Gastrocnemius medialis (tissue), 4 donors: ENCODE results near the gene TF. TPM values are rescaled to one million over a fixed set of nuclear protein-coding genes. Genes with fewer than 3 reads are reported as not detected.

ENCODE experiments used
- ATAC-seq, 2 donors: fragments of 150-250 bp; one replicate each; pipeline ENCODE4 v1.9.1; 2016
- DNase-seq, 2 donors: peaks; one replicate each; pipeline ENCODE4 v3.0.0-alpha.2; 2019
- H3K27ac ChIP-seq, 4 donors: fragments of 200-600 bp; sonication (generic); 1 replicate in 1 of 4; 2 replicates in 3 of 4; pipeline ENCODE4 v1.5.1; 2016 to 2018; ENCODE audit warnings: mild to moderate bottlenecking in 2 of 4, moderate library complexity in 1 of 4
- H3K27me3 ChIP-seq, 3 donors: fragments of 200-600 bp; sonication (generic) in 2 of 3; 1 replicate in 1 of 3; 2 replicates in 2 of 3; pipeline versions ENCODE4 v1.5.1 to v1.6.0; 2016 to 2019; ENCODE audit warnings: mild to moderate bottlenecking in 1 of 3, moderate library complexity in 1 of 3
- H3K36me3 ChIP-seq, 2 donors: fragments of 200-600 bp; sonication (generic) in 1 of 2; one replicate each; pipeline ENCODE4 v1.5.1; 2017 to 2018
- H3K4me1 ChIP-seq, 2 donors: fragments of 200-600 bp; sonication (generic) in 1 of 2; one replicate each; pipeline ENCODE4 v1.5.1; 2016 to 2017; ENCODE audit warnings: mild to moderate bottlenecking in 2 of 2
- H3K4me3 ChIP-seq, 4 donors: fragments of 200-600 bp; sonication (generic) in 3 of 4; 1 replicate in 1 of 4; 2 replicates in 3 of 4; pipeline ENCODE4 v1.5.1; 2016 to 2019; ENCODE audit warnings: mild to moderate bottlenecking in 2 of 4
- H3K9me3 ChIP-seq, 3 donors: fragments of 200-600 bp; sonication (generic) in 2 of 3; 1 replicate in 1 of 3; 2 replicates in 2 of 3; pipeline ENCODE4 v1.5.1; 2016 to 2019
- CTCF ChIP-seq, 5 experiments: fragments of 450-650 bp in 3 of 5; fragments of 200-600 bp in 2 of 5; sonication (generic) in 2 of 5; IDR thresholded peaks in 4 of 5; conservative IDR thresholded peaks in 1 of 5; 1 replicate in 4 of 5; 2 replicates in 1 of 5; pipeline ENCODE4 v1.5.1; 2016 to 2019; ENCODE audit warnings: antibody characterized with exemption in 5 of 5, mild to moderate bottlenecking in 3 of 5, moderate library complexity in 3 of 5
- POLR2A ChIP-seq, 2 donors: fragments of 450-650 bp; IDR thresholded peaks; one replicate each; pipeline ENCODE4 v1.6.1; 2017; ENCODE audit warnings: antibody characterized with exemption in 2 of 2, mild to moderate bottlenecking in 2 of 2, moderate library complexity in 2 of 2
- in situ Hi-C, 4 donors: fragments of 200-750 bp; cut with MboI; loops; one replicate each; pipeline versions ENCODE4 v1.15.0 to v1.8.0; 2017; ENCODE audit warnings: low sequenced_read_pairs in 4 of 4
- intact Hi-C: fragments of 100-400 bp; cut with DNase I; formaldehyde crosslinking; loops from one replicate; pipeline ENCODE4 v1.15.1; 2023; ENCODE audit warnings: low total_unique reads
- total RNA-seq, 4 donors: library from RNA; depleted of rRNA; stranded (reverse); fragments of >200 nt; gene quantifications; one replicate each; pipeline versions ENCODE4 v1.1.0 to v1.2.3, GENCODE V29; 2016

Gene TF
- total RNA-seq, 4 donors from 2014 or later, result 2.8 to 11.5 (median 4.3) TPM; not detected in 1

GRCh38 chr3:133835418-133835743, 89.2 kb downstream of the TF start:
- ATAC-seq, result no peak
- no peak overlapping the region for H3K27ac ChIP-seq
- intact Hi-C loops, result no loop called here
- H3K9me3 ChIP-seq, result no peaks in the 10 kb centered on the region
- no peaks in the 10 kb centered on the region for H3K27me3 ChIP-seq
- no peak overlapping the region for H3K4me3 ChIP-seq
- DNase-seq, result no peak
- no peaks in the 10 kb centered on the region for H3K4me1 ChIP-seq
- TF ChIP-seq CTCF (IDR thresholded peaks at IDR 0.05 in 4 of 5, conservative IDR thresholded peaks at IDR 0.05 in 1 of 5), result no peak
- TF ChIP-seq POLR2A (IDR thresholded peaks at IDR 0.05), result no peak
- H3K36me3 ChIP-seq, result no peaks in the 10 kb centered on the region
- in situ Hi-C loops, result no loop called here

- ATAC-seq, result no peak
- in situ Hi-C loops (no loop called here), intact Hi-C loops (no loop called here)
- H3K27me3 ChIP-seq, result no peaks in the 10 kb centered on the region
- TF ChIP-seq POLR2A (IDR thresholded peaks at IDR 0.05), result no peak
- no peak for TF ChIP-seq CTCF (IDR thresholded peaks at IDR 0.05 in 4 of 5, conservative IDR thresholded peaks at IDR 0.05 in 1 of 5)
- H3K4me3 ChIP-seq, result no peak overlapping the region
- no peaks in the 10 kb centered on the region for H3K36me3 ChIP-seq
- H3K27ac ChIP-seq, result no peak overlapping the region
- H3K9me3 ChIP-seq, result no peaks in the 10 kb centered on the region
- H3K4me1 ChIP-seq, result no peaks in the 10 kb centered on the region
- no peak for DNase-seq
Measured at GRCh38 chr3:133835961-133836360, 89.8 kb downstream of the TF start.

- in situ Hi-C loops (no loop called here), intact Hi-C loops (no loop called here)
- Histone ChIP-seq H3K4me3 (no peak overlapping the region), H3K27me3 (no peaks in the 10 kb centered on the region), H3K27ac (no peak overlapping the region), H3K36me3 (no peaks in the 10 kb centered on the region), H3K9me3 (no peaks in the 10 kb centered on the region), H3K4me1 (no peaks in the 10 kb centered on the region)
- TF ChIP-seq POLR2A (IDR thresholded peaks at IDR 0.05), result no peak
- no peak for TF ChIP-seq CTCF (IDR thresholded peaks at IDR 0.05 in 4 of 5, conservative IDR thresholded peaks at IDR 0.05 in 1 of 5)
- no peak for DNase-seq
- ATAC-seq, result no peak
Measured at GRCh38 chr3:133836497-133837158, 90.4 kb downstream of the TF start.

GRCh38 chr3:133837487-133838295, 91.5 kb downstream of the TF start:
- H3K27me3 ChIP-seq, result no peaks in the 10 kb centered on the region
- H3K4me3 ChIP-seq, result no peak overlapping the region
- DNase-seq (no peak), ATAC-seq (no peak)
- TF ChIP-seq POLR2A (IDR thresholded peaks at IDR 0.05), result no peak
- TF ChIP-seq CTCF (IDR thresholded peaks at IDR 0.05 in 4 of 5, conservative IDR thresholded peaks at IDR 0.05 in 1 of 5), result no peak
- no peaks in the 10 kb centered on the region for H3K9me3 ChIP-seq
- H3K36me3 ChIP-seq, result no peaks in the 10 kb centered on the region
- in situ Hi-C loops, result no loop called here
- no peaks in the 10 kb centered on the region for H3K4me1 ChIP-seq
- intact Hi-C loops, result no loop called here
- H3K27ac ChIP-seq, result no peak overlapping the region
